ENCODE data around the gene C11orf24. TPM values are rescaled to one million over a fixed set of nuclear protein-coding genes. Genes with fewer than 3 reads are reported as not detected.

The C11orf24 gene
- total and polyA plus RNA-seq, 10 of the 15 experiments (the other 5 are each of a cell fraction or from before 2014, with no cell fraction given) = 4.3 to 104 (median 41.4) TPM

DNA sequence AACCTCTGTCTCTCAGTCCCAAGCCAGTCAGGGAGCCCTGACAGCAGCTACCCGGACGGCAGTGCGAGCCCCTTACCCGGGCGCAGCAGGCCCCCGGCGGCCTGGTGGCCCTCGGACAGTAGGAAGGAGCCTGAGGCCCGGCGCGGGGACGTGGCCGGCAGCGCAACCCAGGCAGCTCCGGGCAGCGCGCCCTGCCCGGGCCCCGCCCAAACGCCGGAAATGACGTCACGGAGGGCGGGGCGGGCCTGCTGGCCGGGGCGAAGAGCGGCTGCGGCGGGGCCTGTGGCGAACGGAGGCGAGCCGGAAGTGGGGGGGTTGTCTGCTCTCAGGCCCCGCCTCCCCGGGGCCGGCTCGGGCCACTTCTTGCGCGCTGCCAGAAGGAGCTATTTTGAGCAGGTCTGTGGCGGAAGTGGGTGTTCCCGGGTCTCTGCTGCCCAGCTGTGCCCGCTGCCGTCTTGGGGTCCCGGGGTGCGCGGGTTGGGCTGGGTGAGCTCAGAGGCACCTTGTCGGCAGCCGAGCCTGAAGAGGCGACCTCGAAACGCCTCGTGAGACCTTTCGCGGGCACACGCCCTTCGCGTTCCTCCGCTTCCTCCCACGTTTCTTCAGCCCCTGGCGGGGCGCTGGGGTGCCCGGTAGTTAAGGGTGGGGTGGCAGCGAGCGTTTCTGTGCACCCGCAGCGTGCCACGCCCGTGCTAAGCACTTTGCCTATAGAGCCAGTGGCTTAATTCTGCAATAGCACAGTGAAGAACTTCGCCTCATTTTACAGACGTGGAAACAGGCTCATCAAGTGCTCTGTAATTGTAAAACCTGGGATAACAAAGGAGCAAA lies at the start of gene C11orf24 (continued):
- TF ChIP-seq, protein P1, sequence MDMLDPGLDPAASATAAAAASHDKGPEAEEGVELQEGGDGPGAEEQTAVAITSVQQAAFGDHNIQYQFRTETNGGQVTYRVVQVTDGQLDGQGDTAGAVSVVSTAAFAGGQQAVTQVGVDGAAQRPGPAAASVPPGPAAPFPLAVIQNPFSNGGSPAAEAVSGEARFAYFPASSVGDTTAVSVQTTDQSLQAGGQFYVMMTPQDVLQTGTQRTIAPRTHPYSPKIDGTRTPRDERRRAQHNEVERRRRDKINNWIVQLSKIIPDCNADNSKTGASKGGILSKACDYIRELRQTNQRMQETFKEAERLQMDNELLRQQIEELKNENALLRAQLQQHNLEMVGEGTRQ (IDR thresholded peaks at IDR 0.05; ENCODE audit: borderline replicate concordance, low read depth, low read length) = no peak
- TF ChIP-seq, protein P2, sequence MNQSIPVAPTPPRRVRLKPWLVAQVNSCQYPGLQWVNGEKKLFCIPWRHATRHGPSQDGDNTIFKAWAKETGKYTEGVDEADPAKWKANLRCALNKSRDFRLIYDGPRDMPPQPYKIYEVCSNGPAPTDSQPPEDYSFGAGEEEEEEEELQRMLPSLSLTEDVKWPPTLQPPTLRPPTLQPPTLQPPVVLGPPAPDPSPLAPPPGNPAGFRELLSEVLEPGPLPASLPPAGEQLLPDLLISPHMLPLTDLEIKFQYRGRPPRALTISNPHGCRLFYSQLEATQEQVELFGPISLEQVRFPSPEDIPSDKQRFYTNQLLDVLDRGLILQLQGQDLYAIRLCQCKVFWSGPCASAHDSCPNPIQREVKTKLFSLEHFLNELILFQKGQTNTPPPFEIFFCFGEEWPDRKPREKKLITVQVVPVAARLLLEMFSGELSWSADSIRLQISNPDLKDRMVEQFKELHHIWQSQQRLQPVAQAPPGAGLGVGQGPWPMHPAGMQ (IDR thresholded peaks at IDR 0.05; ENCODE audit: borderline replicate concordance) = no peak
- TF ChIP-seq TCF7 (IDR thresholded peaks at IDR 0.05; ENCODE audit: borderline replicate concordance) = no peak
- TF ChIP-seq MYB (IDR thresholded peaks at IDR 0.05; ENCODE audit: borderline replicate concordance, low read depth, low read length) = no peak
- TF ChIP-seq CEBPB (IDR thresholded peaks at IDR 0.05; ENCODE audit: borderline replicate concordance in 1 of 2, low read depth in 2 of 2, low read length in 2 of 2) = no peak
- peak; percentile 49; the same call in 1 of the 2 replicates for TF ChIP-seq NR2C1 (IDR thresholded peaks at IDR 0.05)
- TF ChIP-seq NR2F1 (conservative IDR thresholded peaks at IDR 0.05) = peak; percentile 88
- no peak for TF ChIP-seq SUPT20H (IDR thresholded peaks at IDR 0.05; ENCODE audit: borderline replicate concordance, control insufficient read depth, low read depth, low read length)
- peak; percentile 45; the same call in 1 of the 2 replicates for TF ChIP-seq NFYB (IDR thresholded peaks at IDR 0.05; ENCODE audit: insufficient read depth, low read depth, low read length)
- TF ChIP-seq NRF1 (conservative IDR thresholded peaks at IDR 0.05; ENCODE audit: low read depth, low read length) = no peak
